ENCODE results near the gene STK32B. TPM values are rescaled to one million over a fixed set of nuclear protein-coding genes. Genes with fewer than 3 reads are reported as not detected.
A peak's percentile ranks its signal among the peaks of the same experiment; 100 is the strongest.

STK32B gene
- total and polyA plus RNA-seq, 2 donors (not counting 3 experiments of a cell fraction or from before 2014, with no cell fraction given): 5.6 to 7.8 TPM

GRCh38 chr4:5030221-5030620 lies 21.1 kb upstream of the STK32B start:
- H3K4me2 ChIP-seq (ENCODE audit: insufficient read depth, low read length): no peak overlapping the region
- POLR2A ChIA-PET: interaction anchor here (0.9 to 1.8 kb wide), 2 partner anchors 9 to 12 kb away, joined by 3 to 4 read pairs; no protein-coding TSS in a partner anchor
- no TSS peak for BruUV-seq (replicated peaks)
- H3K79me2 ChIP-seq (ENCODE audit: control insufficient read depth, insufficient read depth, low read length): no peaks in the 10 kb centered on the region
- peak; percentile 73 for DNase-seq (ENCODE audit: low read depth, low spot score)
- no peaks in the 10 kb centered on the region for H3K27me3 ChIP-seq (ENCODE audit: control insufficient read depth in 2 of 2, insufficient read depth in 2 of 2, low read length in 2 of 2)
- H3K9me3 ChIP-seq (replicated peaks; ENCODE audit: control insufficient read depth, insufficient read depth, low read length): no peaks in the 10 kb centered on the region
- peak overlapping the region; percentile 39 for H3K9ac ChIP-seq (replicated peaks; ENCODE audit: extremely low read depth, insufficient read depth, low read length)
- H3K4me1 ChIP-seq (ENCODE audit: control insufficient read depth, extremely low read depth, insufficient read depth, low read length): peaks cover 48% of the 10 kb centered on the region
- no peak overlapping the region for H2AFZ ChIP-seq (ENCODE audit: low read depth, low read length)
- H3K4me3 ChIP-seq (replicated peaks in 1 of 3; ENCODE audit: insufficient read depth in 1 of 3, low read depth in 1 of 3, low read length in 3 of 3): no peak overlapping the region
- H3K9me1 ChIP-seq (replicated peaks; ENCODE audit: control insufficient read depth, extremely low read depth, insufficient read depth, low read length): no peaks in the 10 kb centered on the region
- no peaks in the 10 kb centered on the region for H3K36me3 ChIP-seq (ENCODE audit: control insufficient read depth in 2 of 2, extremely low read depth in 1 of 2, insufficient read depth in 2 of 2, low read length in 2 of 2)
- CTCF ChIA-PET: interaction anchor here (1.3 to 5.9 kb wide), 4 partner anchors 10 to 36 kb away, joined by 5 to 54 read pairs (median 6); partner anchors contain the start of gene STK32B
- dilution Hi-C loops (cut with MboI; ENCODE audit: extremely low pct_ligation_motif_present, low sequenced_read_pairs): no loop called here
- intact Hi-C loops (cut with micrococcal nuclease): loop anchor here (5.0 to 10.0 kb wide), 3 partner anchors 33 to 1245 kb away; no protein-coding TSS in a partner anchor
- H3K27ac ChIP-seq (ENCODE audit: insufficient read depth, low read depth, low read length): peak overlapping the region; percentile 85
- H4K20me1 ChIP-seq (replicated peaks; ENCODE audit: control insufficient read depth, extremely low read depth, insufficient read depth, low read length): no peaks in the 10 kb centered on the region
- peak; percentile 78 for FAIRE-seq
- TF ChIP-seq EZH2 (IDR thresholded peaks at IDR 0.05; ENCODE audit: borderline replicate concordance, low read depth, low read length, severe bottlenecking) (no peak), POLR2AphosphoS5 (IDR thresholded peaks at IDR 0.05; ENCODE audit: insufficient read depth, low read depth, low read length) (peak; percentile 38), FOS (IDR thresholded peaks at IDR 0.05; ENCODE audit: borderline replicate concordance, insufficient read depth, low read length) (peak; percentile 78), JUN (IDR thresholded peaks at IDR 0.05; ENCODE audit: borderline replicate concordance, insufficient read depth, insufficient read length, low read depth) (peak; percentile 90), GATA2 (IDR thresholded peaks at IDR 0.05; ENCODE audit: insufficient read depth, insufficient read length, low read depth, low read length) (peak; percentile 99), MYC (IDR thresholded peaks at IDR 0.05; ENCODE audit: low read depth, low read length) (no peak), POLR2A (IDR thresholded peaks at IDR 0.05; ENCODE audit: low read depth, low read length) (peak; percentile 20), MAX (IDR thresholded peaks at IDR 0.05; ENCODE audit: insufficient read depth, insufficient read length) (peak; percentile 36), CTCF (IDR thresholded peaks at IDR 0.05; ENCODE audit: extremely low read depth in 1 of 2, insufficient read depth in 1 of 2, low read depth in 1 of 2, low read length in 2 of 2) (no peak)

Data from endothelial cell of umbilical vein (primary cell).